Prostate gland (tissue), 2 donors: ENCODE measurements around the gene IL6R.

ENCODE experiments used
- CTCF ChIP-seq, 4 experiments: fragments of 200-600 bp in 2 of 4; fragments of 450-650 bp in 2 of 4; sonication (generic) in 2 of 4; IDR thresholded peaks; 1 replicate in 3 of 4; 2 replicates in 1 of 4; pipeline ENCODE4 v1.5.1; 2016 to 2019; ENCODE audit warnings: antibody characterized with exemption in 4 of 4, mild to moderate bottlenecking in 2 of 4, moderate library complexity in 2 of 4
- POLR2A ChIP-seq: fragments of 450-650 bp; IDR thresholded peaks from one replicate; pipeline ENCODE4 v1.6.1; 2016; ENCODE audit warnings: antibody characterized with exemption, mild to moderate bottlenecking
- POLR2AphosphoS5 ChIP-seq: sonication (generic); formaldehyde crosslinking; IDR thresholded peaks from one replicate; pipeline ENCODE4 v1.6.1; 2017; ENCODE audit warnings: antibody characterized with exemption

DNA sequence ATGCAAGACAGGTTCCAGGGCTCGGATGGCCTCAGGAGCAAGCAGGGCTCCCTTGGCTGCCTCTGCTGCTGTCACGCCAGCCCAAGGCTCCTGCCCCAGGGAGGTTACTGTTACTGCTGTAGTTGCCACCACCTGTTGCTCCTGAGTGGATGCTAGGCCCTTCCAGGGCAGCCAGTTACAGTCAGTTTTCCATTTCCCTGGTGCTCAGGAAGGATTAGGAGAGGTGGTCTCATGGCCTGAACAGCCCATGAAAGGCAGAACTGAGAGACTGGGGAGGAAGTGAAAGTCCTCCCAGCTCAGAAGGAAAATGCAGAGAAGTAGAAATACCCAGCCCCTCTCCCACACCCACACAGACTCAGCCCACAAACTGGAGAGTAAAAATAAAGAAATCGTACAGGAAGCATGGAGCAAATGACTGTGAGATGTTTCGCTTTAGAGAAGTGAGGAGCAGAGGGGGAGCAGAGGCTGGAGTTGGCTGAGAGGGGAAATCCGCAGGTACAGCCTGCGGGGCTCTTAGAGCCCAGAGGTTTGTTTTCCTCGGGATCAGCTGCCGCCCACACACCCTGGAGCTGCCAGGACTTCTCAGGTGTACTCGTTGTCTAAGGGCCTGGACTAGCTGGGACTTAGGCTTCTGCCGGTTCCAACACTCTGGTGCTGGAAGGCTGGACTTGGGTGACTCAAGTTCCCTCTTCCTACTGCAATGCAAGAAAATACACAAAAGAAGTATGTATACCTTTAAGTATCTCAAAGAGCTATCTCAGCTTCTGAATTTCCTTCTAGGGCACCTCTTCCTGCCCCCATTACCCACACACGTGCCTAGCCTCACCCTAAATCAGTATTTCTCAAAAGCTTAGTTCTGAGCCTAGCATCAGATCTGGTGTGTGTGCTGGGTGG is 2.3 kb downstream of the IL6R start:
- peak; percentile 48 for TF ChIP-seq POLR2AphosphoS5
- no peak for TF ChIP-seq CTCF (IDR thresholded peaks at IDR 0.05)
- TF ChIP-seq POLR2A: no peak
